Adrenal gland (tissue), 12 donors: Measurements from ENCODE around the gene TSPAN3. TPM values are rescaled to one million over a fixed set of nuclear protein-coding genes. Genes with fewer than 3 reads are reported as not detected.

Source experiments
- DNase-seq, 7 donors: peaks; one replicate each; pipeline ENCODE4 v3.0.0-alpha.2; 2019 to 2020
- H3K27ac ChIP-seq, 5 donors: fragments of 200-600 bp; sonication (generic) in 4 of 5; 1 replicate in 3 of 5; 2 replicates in 2 of 5; pipeline versions ENCODE4 v1.5.1 to v1.8.0; 2016 to 2020; ENCODE audit warnings: mild to moderate bottlenecking in 1 of 5
- H3K27me3 ChIP-seq: fragments of 200-600 bp; 2 replicates; pipeline ENCODE4 v1.8.0; 2021
- H3K36me3 ChIP-seq, 2 donors: fragments of 200-600 bp; replicated peaks in 1 of 2; 1 replicate in 1 of 2; 2 replicates in 1 of 2; pipeline versions ENCODE4 v1.5.1 to v1.8.0; 2018 to 2022
- H3K4me1 ChIP-seq, 2 donors: fragments of 200-600 bp; replicated peaks in 1 of 2; 1 replicate in 1 of 2; 2 replicates in 1 of 2; pipeline versions ENCODE4 v1.5.1 to v1.8.0; 2018 to 2021
- H3K4me3 ChIP-seq, 4 donors: fragments of 200-600 bp; sonication (generic) in 3 of 4; one replicate each; pipeline ENCODE4 v1.5.1; 2016 to 2018
- H3K9me3 ChIP-seq, 3 donors: fragments of 200-600 bp; sonication (generic) in 1 of 3; replicated peaks in 1 of 3; 1 replicate in 2 of 3; 2 replicates in 1 of 3; pipeline versions ENCODE4 v1.5.1 to v1.8.0; 2016 to 2021
- POLR2A ChIP-seq, 2 donors: fragments of 450-650 bp; IDR thresholded peaks; one replicate each; pipeline ENCODE4 v1.6.1; 2017; ENCODE audit warnings: antibody characterized with exemption in 2 of 2, mild to moderate bottlenecking in 2 of 2, moderate library complexity in 1 of 2
- WGBS, 4 donors: extraction: QIAGEN DNeasy Blood & Tissue Kit in 2 of 4; methylation state at CpG; one replicate each; pipeline versions ENCODE4 v1.1.5 to v1.1.7; 2013 to 2017; 5-methylcytosine and 5-hydroxymethylcytosine counted together
- intact Hi-C, 2 donors: fragments of 100-400 bp; cut with DNase I; formaldehyde crosslinking; loops; one replicate each; pipeline versions ENCODE4 v1.14.1 to v1.15.0; 2022 to 2023
- polyA plus RNA-seq, 3 donors: library from polyadenylated mRNA; stranded (reverse); fragments of 200-250 nt in 2 of 3; fragments of 350-450 nt in 1 of 3; fragmentation: Illumina TruSeq in 1 of 3; extraction: RNeasy Lipid Tissue Mini Kit (QIAGEN cat#74804) in 1 of 3; gene quantifications; one replicate each; pipeline ENCODE4 v1.2.3, GENCODE V29; 2013 to 2014
- total RNA-seq, 9 donors: library from RNA; depleted of rRNA in 4 of 9; stranded (reverse); fragments of >200 nt in 4 of 9; fragments of 120-200 nt in 1 of 9; fragmentation: NEBNext Ultra II Directional in 1 of 9; extraction: Animal tissue kit (Norgen Biotek cat#: 25700) in 1 of 9; gene quantifications; one replicate each; pipeline versions ENCODE4 v1.1.0 to v1.2.4, GENCODE V29; 2013 to 2023
- TF ChIP-seq, protein P1 (sequence below), 6 experiments: fragments of 450-650 bp in 4 of 6; fragments of 200-600 bp in 2 of 6; sonication (generic) in 1 of 6; IDR thresholded peaks; 1 replicate in 5 of 6; 2 replicates in 1 of 6; pipeline versions ENCODE4 v1.5.1 to v1.8.0; 2016 to 2021; ENCODE audit warnings: antibody characterized with exemption in 6 of 6, mild to moderate bottlenecking in 2 of 6, moderate library complexity in 1 of 6
- donor health status: healthy with polysubstance abuse.
- donor health status: Bipolar disorder and iron deficiency.
- donor health status: DM: yes; HTN: yes; CAD: no.
- donor health status: DM: no; HTN: no; CAD: no.
- donor health status: DM: no; HTN: no; CAD: no.
- donor health status: DM: yes; HTN: yes; CAD: no.

TSPAN3 gene
- total and polyA plus RNA-seq, 12 donors, result 129 to 464 (median 229) TPM

DNA sequence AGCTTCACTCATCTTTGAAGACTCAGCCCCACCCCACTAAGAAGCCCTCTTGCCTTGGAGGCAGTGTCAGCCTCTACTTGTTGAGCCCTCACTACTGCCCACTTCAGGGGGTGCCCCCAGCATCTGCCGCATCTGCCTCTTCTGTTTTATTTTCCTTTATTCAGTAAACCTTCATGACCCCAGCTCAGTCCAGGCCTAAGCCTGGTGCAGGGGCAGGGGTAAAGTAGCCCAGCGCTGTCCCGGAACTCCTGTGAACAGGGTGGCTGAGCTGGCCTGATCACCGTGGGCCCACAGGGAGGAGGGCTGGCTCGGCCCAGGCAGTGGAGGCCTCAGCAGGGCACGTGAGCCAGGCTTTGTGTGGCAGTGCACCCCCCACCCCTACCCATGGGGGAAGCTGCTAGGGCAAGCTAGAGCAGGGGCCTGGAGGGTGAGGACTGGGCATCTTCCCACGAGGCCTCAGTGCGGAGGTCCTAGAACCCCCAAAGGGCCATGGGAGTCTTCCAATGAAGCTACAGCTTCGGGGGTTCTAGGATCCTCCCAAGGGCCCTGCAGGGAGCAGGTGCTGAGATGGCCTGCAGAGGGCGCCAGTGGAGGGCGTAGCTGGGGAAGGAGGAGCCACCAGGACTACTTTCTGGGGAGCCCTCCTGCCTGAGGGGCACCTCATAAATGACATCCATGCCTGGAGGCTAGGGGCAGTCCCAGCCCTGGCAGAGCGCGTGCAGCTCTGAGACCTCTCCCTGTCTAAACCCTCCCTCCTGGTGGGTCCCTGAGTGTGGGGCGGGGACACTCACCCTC is 36.0 kb downstream of the TSPAN3 start:
- Histone ChIP-seq H3K36me3 (no peaks in the 10 kb centered on the region), H3K27me3 (no peaks in the 10 kb centered on the region), H3K9me3 (no peaks in the 10 kb centered on the region), H3K27ac (no peak overlapping the region), H3K4me1 (no peaks in the 10 kb centered on the region), H3K4me3 (no peak overlapping the region)
- peak in 6 of 7 donors; percentile 26 to 58 (median 38) for DNase-seq
- intact Hi-C loops, result loop anchor here in 1 of 2 donors (5.0 to 10.0 kb wide), 3 partner anchors 37 to 460 kb away; partner anchors contain the start of gene TSPAN3
- WGBS, 4 donors, result 55 to 65% (median 62%) methylated on average over 1 to 14 of the region's 14 CpGs
- TF ChIP-seq, protein P1, sequence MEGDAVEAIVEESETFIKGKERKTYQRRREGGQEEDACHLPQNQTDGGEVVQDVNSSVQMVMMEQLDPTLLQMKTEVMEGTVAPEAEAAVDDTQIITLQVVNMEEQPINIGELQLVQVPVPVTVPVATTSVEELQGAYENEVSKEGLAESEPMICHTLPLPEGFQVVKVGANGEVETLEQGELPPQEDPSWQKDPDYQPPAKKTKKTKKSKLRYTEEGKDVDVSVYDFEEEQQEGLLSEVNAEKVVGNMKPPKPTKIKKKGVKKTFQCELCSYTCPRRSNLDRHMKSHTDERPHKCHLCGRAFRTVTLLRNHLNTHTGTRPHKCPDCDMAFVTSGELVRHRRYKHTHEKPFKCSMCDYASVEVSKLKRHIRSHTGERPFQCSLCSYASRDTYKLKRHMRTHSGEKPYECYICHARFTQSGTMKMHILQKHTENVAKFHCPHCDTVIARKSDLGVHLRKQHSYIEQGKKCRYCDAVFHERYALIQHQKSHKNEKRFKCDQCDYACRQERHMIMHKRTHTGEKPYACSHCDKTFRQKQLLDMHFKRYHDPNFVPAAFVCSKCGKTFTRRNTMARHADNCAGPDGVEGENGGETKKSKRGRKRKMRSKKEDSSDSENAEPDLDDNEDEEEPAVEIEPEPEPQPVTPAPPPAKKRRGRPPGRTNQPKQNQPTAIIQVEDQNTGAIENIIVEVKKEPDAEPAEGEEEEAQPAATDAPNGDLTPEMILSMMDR (IDR thresholded peaks at IDR 0.05), result peak; percentile 25 to 60 (median 46)
- TF ChIP-seq POLR2A (IDR thresholded peaks at IDR 0.05), result no peak

DNA sequence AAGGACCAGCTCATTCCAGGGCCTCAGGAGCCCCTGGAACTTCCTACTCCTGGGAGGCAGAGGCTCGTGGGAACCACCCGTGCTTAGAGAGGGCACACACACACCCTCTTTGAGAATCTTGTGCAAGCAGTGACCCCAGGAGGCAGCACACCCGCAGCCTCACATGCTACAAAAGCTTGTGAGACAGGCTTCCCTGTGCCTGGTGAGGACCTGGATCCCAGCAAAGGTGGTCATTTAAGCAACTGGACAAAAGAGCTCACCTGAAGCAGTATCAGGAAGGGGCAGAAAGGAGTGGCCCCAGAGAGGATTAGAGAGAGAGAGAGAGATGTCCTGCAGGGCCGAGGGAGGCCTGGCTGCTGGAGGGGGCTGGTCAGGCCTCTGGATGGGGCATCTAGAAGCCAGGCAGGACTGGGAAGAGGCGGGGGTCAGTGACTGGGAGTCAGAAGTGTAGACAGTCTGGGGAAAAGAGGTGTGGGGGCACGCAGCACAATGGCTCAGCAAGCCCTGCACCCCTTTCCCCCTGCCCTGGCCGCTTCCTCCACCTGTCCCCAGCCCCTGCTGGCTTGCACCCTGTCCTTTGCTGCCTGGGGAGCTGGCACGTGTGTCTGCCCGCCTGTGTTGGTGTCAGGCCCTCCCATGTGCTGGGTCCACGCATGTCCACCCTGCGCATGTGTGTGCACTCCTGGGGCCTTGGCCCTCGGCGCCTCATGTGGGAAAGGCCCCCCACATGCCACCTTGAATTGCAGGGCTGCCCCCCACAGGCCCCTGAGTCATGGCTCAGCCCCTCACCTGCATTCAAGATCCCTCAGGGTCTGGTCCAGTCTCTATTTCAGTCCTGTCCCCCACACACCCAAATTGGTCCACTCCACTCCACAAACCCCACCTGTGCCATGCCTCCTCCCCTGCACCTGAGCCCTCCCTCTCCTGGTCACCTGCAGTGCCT is 36.9 kb downstream of the TSPAN3 start:
- Histone ChIP-seq H3K27me3 (no peaks in the 10 kb centered on the region), H3K4me3 (no peak overlapping the region), H3K27ac (no peak overlapping the region), H3K9me3 (no peaks in the 10 kb centered on the region), H3K36me3 (no peaks in the 10 kb centered on the region), H3K4me1 (no peaks in the 10 kb centered on the region)
- WGBS, 4 donors, result 66 to 91% (median 84%) methylated on average over 5 to 13 of the region's 13 CpGs
- TF ChIP-seq, protein P1 (IDR thresholded peaks at IDR 0.05), result no peak
- TF ChIP-seq POLR2A (IDR thresholded peaks at IDR 0.05), result no peak
- DNase-seq, result peak in 4 of 7 donors; percentile 5 to 49 (median 12)
- intact Hi-C loops, result loop anchor here in 1 of 2 donors (5.0 to 10.0 kb wide), 3 partner anchors 38 to 461 kb away; partner anchors contain the start of gene TSPAN3

DNA sequence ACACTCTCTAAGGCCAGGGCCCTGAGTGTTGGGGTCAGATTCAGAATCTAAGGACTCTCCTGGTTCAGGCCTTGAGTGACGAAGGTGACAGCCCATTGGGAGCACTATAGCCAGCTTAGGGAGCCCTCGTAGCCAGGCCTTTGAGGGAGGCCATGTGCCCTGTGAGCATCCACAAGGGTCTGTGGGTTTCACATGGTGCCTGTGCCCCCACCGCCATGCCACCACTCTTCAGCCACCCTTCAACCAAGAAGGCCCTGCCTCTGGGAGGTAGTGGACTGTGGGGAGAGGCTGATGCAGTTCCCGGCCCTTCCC is 37.5 kb downstream of the TSPAN3 start:
- Histone ChIP-seq H3K36me3 (no peaks in the 10 kb centered on the region), H3K4me3 (no peak overlapping the region), H3K4me1 (peaks cover 0 to 3% of the 10 kb centered on the region in 2 donors), H3K9me3 (no peaks in the 10 kb centered on the region), H3K27me3 (no peaks in the 10 kb centered on the region), H3K27ac (no peak overlapping the region)
- 90 to 100% (median 95%) methylated on average over 1 to 4 of the region's 4 CpGs for WGBS, 4 donors
- peak in 2 of 7 donors; percentile 19 to 44 for DNase-seq
- no peak for TF ChIP-seq POLR2A (IDR thresholded peaks at IDR 0.05)
- TF ChIP-seq, protein P1 (IDR thresholded peaks at IDR 0.05), result no peak
- intact Hi-C loops, result loop anchor here in 1 of 2 donors (5.0 to 10.0 kb wide), 3 partner anchors 39 to 461 kb away; partner anchors contain the start of gene TSPAN3
